LNCaP clone FGC (cell line): ENCODE data around the gene KCNN1.

Experiments
- DNase-seq: peaks from one replicate; pipeline ENCODE4 v3.0.0-alpha.2; 2011; ENCODE audit warnings: low read depth
- H3K4me3 ChIP-seq: 2 replicates; pipeline ENCODE4 v1.5.1; 2011; ENCODE audit warnings: mild to moderate bottlenecking, low read depth, low read length, control low read depth
- CTCF ChIP-seq: IDR thresholded peaks from 2 replicates; pipeline ENCODE4 v1.5.1; 2012; ENCODE audit warnings: mild to moderate bottlenecking; ENCODE audit not compliant: control insufficient read depth, insufficient read depth; ENCODE audit errors: extremely low read depth

Gene KCNN1

DNA sequence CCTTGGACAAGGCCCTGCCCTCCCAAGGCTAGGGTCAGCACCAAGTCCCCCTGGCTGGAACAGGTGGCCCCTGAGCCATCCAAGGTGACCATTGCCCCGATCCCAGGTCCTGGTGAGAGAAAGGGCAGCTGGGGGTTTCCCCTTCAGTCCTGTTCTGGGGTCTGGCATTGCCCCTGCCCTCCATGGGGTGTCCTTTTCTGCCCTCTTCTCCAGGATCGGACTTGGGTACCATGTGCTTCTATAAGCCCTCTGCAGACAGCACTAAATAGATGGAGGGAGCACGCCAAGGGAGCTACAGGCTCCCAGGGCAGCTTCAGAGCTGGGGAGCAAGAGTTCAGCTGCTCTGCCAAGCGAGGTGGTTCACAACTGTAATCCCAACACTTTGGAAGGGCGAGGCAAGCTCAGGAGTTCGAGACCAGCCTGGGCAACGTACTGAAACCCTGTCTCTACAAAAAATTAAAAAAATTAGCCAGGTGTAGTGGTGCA, 13.5 kb upstream of the KCNN1 start:
- no peak for TF ChIP-seq CTCF
- H3K4me3 ChIP-seq, result no peak overlapping the region
- no peak for DNase-seq

GRCh38 chr19:17953869-17954268, 13.0 kb upstream of the KCNN1 start:
- TF ChIP-seq CTCF, result no peak
- no peak overlapping the region for H3K4me3 ChIP-seq
- no peak for DNase-seq

DNA sequence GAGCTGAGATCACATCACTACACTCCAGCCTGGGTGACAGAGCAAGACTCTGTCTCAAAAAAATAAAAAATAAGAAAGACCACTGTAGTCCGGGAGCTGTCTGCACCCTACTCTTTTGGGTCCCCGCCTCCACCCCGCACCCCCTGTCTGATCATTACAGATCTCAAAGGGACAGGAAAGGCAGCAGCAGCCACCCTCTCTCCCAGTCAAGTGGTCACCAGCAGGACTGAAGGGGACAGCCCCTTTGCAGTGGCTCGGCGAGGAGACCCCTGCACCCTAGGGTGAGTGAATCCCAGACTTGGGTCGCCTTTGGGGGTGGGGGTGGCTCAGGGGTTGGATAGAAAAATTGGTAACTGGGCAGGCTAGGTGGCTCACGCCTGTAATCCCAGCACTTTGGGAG, 12.5 kb upstream of the KCNN1 start:
- TF ChIP-seq CTCF, result no peak
- no peak overlapping the region for H3K4me3 ChIP-seq
- no peak for DNase-seq

DNA sequence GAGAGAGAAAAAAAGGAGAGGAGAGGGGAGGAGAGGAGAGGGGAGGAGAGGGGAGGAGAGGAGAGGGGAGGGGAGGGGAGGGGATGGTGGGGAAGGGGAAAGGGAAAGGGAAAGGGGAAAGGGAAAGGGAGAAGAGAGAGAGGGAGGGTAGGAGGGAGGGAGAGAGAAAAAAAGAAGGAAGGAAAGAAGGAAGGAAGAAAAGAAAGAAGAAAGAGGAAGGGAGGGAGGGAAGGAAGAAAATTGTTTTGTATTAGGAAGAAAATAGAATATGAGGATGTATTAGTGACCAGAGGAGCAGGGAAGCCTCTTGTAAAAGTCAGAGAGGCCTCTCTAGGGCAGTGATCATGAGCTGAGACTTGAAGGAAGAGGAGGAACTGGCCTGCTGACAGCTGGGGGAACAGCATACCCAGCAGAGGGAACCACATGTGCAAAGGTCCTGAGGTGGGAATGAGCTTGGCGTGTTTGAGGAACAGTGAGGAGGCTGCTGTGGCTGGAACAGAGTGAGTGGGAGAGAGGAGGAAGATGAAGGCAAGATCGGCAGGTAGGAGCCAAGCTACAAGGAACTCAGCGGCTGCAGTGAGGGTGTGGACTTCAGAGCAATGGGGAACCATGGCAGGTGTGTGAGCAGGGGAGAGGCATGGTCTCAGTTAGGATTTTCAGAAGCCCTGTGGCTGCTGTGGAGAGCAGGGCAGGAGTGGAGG, 9.6 kb upstream of the KCNN1 start:
- H3K4me3 ChIP-seq, result no peak overlapping the region
- DNase-seq, result no peak
- TF ChIP-seq CTCF, result no peak

DNA sequence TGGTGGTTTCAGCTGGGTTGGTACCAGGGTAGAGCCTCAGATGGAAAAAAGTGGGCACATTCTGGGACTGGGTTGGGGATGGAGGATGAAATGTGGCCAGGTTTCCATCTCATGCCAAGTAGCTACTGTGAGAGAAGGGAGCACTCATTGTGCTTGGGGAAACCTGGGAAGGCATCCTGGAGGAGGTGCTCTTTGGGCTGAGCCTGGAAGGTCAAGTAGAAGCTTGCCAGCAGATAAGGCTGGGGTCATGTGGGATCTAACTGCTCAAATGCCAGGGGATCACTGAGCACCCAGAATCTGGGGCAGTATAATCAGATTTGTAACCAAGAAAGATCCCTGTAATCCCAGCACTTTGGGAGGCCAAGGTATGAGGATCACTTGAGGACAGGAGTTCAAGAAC, 9.0 kb upstream of the KCNN1 start:
- no peak for TF ChIP-seq CTCF

DNA sequence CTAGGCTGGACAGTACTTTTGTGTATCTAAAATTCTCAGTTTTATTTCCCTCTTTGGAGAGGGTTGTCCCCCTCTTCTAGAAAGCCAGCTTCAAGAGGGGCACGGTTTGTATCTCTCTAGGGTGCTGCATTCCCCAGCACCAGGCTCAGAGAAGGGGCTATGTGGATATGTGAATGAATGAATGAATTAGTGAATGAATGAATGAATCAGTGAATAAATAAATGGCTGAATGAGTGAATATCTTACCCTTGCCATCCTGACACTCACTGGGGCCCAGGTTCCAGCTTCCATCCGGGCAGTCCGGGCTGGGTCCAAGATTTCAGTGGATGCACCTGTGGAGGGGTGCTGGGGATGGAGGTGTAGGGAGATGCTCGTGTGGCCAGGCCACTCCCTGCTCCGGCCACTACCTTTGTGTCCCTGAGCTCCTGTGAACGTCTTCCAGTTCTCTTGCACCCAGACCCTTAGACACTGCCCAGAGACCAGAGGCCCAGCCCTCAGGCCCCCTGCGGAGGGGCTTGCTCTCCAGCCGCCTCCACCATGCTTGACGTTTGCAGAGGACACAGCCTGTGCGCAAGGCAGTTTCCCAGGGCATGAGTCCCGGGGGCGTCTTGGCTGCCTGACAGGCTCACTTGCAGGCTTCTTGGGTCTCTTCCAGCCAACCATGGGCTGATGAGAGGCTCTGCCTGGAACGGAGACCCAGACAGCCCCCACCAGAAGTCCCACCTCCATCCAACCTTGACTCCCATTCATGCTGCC, 2.8 kb upstream of the KCNN1 start:
- H3K4me3 ChIP-seq, result no peak overlapping the region
- TF ChIP-seq CTCF, result no peak
- DNase-seq, result no peak

More for the DNA sequence above, 9.0 kb upstream of the KCNN1 start:
- no peak for DNase-seq
- H3K4me3 ChIP-seq, result no peak overlapping the region
